A673 (cell line): ENCODE results near the gene ZDHHC1.

Experiments used
- CTCF ChIP-seq: fragments of 300-800, 200-600 bp; sonication (generic); conservative IDR thresholded peaks from 2 replicates; pipeline ENCODE4 v1.5.1; 2017; ENCODE audit warnings: low read depth, mild to moderate bottlenecking, antibody characterized with exemption, low read length, moderate library complexity, mixed read lengths
- EZH2 ChIP-seq: fragments of 200-600 bp; sonication (generic); IDR thresholded peaks from 2 replicates; pipeline ENCODE4 v1.6.1; 2017; ENCODE audit warnings: borderline replicate concordance, low read depth, mild to moderate bottlenecking, mixed read lengths, antibody characterized with exemption, low read length; ENCODE audit not compliant: poor library complexity, severe bottlenecking

GRCh38 chr16:67407176-67407787, 9.0 kb downstream of the ZDHHC1 start:
- TF ChIP-seq CTCF (no peak), EZH2 (no peak)
